Frontal cortex (tissue), 4 donors: ENCODE data around the gene MRPL33. TPM values are rescaled to one million over a fixed set of nuclear protein-coding genes. Genes with fewer than 3 reads are reported as not detected.

Experiments used
- DNase-seq, 2 donors: peaks; one replicate each; pipeline ENCODE4 v3.0.0; 2012; ENCODE audit warnings: low spot score in 2 of 2
- FAIRE-seq: peaks from 2 replicates; lab custom pipeline; 2012; peaks lifted over from hg19 to GRCh38; lab: Jason Lieb, UNC
- total RNA-seq: library from RNA; depleted of rRNA; stranded (reverse); fragments of >200 nt; gene quantifications from one replicate; pipeline ENCODE4 v1.2.3, GENCODE V29; 2014
- donor health status: control.
- donor health status: control.
- donor health status: control.

MRPL33 gene
- total RNA-seq, 1 donor from 2014 or later = 56.7 TPM

DNA sequence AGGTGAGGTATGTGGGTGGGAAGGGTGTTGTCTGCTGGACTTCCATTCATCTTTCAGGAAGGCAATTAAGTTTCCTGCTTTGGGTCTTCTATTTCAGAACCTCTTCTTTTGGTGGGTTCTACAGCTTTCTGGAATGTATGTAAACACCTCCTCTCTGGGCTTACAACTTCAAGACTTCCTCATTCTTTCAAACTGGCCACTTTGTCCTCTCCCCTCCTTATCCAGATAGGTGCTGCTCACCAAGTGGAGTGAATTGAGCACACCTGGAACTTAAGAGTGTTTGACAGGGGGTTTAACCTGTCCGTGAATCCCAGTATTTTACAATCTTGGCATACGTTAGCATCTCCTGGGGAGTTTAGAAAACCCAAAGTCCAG lies 5.2 kb upstream of the MRPL33 start:
- no peak for DNase-seq
- FAIRE-seq = no peak

DNA sequence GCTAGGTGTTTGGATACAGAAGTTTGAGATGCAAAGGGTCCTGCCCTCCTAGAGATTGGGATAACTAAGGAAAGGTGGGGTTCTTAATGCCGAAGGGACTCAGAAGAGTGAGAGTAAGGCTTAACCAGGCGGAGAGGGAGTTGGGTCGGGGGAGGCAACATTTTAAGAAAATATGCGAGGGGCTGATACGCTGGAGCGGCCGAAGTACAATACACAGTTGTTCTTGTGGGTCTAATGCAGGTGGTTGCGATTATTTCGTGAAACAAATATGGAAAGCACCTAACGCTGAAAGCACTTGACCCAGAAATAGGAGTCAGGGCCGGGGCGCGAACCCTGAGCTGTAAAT lies 344 bp upstream of the MRPL33 start:
- no peak for DNase-seq
- no peak for FAIRE-seq

DNA sequence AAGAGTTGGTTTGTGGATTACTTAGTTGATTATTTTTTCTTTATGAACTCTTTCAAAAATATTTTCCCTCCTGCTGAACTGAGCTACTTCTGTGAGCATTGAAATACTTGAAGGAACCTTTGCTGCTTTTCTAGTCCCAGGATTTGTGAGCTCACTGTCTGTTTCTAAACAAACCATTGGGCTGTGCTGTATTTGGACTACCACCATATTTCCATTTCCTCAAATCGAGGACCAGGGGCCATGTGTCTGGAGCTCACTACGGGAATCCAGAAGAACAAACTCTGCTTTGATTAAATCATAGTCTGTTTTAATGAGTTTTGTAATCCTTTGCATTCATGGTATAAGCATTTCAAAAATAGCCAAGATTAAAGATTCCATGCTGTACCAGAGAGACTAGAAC lies 1.3 kb downstream of the MRPL33 start:
- DNase-seq (no peak), FAIRE-seq (no peak)

DNA sequence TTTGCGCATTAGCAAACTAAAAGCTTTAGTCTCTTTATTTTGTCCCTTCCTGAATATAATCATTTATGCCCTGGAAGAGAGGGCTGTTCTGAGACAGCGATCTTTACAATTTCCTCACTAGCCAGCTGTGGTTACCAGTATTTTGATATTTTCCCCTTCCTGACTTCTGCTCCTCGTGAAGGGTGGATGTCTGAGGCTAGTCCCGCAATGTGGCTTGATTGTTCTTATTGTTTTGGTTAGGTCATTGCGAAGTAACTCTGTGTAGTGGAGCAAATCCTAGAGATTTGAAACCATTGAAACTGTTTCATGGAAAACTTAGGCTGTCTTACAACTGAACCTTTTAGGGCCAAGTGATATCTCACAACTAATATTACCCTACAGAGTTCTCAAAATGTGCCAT lies 2.4 kb downstream of the MRPL33 start:
- FAIRE-seq (no peak), DNase-seq (no peak)

DNA sequence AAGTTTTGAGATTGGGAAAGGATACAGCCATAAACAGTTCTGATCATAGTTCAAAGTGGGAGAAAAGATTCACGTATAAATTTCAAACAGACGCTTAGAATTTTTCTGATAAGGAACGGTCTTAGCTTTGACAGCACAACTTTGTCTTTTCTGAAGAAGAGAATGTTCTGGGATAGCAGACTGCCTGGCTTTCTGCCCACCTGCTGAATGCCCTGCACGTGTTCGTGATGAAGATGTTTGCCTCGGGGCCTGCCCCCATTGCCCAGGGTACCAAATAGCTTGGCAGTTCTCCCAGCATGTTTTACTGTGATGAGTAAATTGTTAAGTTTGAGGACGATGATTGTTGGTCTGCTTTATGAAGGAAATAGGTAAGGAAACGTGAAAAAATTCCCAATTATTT lies 4.6 kb downstream of the MRPL33 start:
- DNase-seq (no peak), FAIRE-seq (no peak)

DNA sequence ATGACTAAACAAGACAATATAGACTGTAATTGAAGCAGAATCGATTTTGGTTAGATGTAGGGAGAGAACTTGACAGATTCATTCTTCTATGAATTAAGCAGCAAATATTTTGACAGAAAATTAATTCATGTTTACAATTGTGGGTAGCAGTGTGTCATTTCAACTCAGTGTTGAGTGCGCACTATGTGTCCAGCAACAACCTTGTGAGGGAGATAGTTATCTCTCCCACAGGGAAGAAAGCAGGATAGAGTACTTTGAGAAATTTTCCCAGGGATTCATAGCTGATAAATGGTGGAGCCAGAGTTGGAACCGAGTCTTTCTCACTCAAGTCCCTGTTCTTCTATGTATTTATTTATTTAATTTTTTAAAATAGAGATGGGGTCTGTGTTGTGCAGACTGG lies 5.2 kb downstream of the MRPL33 start:
- FAIRE-seq (no peak), DNase-seq (no peak)

DNA sequence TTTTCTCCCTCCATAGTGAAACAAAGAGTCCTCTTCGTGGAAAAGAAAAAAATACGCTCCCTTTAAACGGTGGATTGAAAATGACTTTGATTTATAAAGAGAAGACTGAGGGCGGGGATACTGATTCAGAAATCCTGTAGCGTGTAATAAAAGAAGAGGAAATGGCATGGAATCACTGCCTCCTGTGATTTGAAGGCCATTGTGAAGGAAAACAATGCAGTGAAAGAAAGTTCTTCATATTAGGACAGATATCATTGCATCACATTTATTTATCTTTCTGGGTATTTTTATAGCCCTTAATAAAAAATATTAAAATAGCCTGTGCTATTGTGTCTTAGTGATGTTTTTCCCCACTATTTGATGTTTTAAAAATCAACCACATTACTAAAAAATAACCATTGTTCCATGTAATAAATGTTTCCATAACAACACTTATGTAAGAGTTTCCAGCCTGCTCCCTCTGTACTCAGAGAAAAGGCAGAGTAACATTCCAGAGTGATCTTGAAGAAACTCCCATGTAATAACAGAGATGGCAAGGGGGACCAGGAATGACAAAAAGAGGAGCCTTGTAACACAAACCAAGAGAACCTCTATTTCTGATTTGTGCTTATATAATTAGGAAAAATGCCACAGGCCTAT lies 8.0 kb downstream of the MRPL33 start:
- FAIRE-seq (no peak), DNase-seq (no peak)

DNA sequence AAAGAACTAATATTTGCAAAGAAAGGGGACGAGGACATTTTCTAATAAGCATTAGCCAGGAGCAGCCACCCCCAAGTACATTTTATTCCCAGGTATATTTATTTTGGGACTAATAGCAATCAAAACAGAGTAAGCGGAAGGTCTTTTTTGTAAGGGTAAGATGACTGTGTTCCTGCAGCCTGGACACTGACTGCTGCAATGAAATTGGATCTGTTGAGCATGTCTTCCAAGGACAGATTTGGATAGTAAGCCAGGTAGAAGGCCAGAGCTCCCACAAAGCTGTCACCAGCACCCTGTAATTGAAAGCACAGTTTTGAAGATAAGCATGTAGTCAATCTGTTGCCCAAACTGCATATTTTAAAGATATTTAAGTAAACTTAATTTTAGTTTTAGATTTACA lies 10.0 kb downstream of the MRPL33 start:
- no peak for DNase-seq
- FAIRE-seq = no peak

DNA sequence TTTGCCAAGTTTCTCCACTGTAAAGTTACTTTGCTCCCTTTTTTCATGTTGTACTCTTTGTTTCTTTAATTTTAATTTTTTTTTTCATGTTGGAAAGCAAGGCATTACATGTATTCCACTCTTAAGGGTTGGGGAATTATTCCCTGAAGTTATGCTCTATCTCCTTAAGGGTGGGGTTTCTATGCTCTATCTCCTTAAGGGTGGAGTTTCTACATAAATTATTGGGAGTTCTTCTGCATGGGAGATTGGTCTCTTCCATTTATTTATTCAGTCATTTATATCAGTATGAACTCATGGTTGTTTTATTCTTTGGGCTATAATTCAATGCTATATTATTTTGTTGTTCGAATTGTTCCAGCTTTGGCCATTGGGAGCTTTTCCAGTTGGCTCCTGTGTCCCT lies 11.2 kb downstream of the MRPL33 start:
- no peak for FAIRE-seq
- no peak for DNase-seq

DNA sequence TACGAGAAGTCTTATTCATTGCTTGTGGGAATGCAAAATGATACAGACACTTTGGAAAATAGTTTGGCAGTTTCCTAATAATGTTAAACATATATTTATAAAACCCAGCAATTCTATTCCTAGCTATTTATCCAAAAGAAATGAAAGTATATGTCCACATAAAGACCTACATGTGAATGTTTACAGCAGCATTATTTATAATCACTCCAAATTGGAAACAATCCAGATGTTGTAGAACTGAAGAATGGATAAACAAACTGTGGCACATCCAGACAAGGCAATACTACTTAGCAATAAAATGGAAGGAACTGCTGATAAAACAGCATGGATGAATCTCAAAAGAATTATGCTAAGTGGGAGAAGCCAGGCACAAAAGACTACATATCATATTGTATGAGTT lies 19.3 kb downstream of the MRPL33 start:
- DNase-seq (no peak), FAIRE-seq (no peak)

DNA sequence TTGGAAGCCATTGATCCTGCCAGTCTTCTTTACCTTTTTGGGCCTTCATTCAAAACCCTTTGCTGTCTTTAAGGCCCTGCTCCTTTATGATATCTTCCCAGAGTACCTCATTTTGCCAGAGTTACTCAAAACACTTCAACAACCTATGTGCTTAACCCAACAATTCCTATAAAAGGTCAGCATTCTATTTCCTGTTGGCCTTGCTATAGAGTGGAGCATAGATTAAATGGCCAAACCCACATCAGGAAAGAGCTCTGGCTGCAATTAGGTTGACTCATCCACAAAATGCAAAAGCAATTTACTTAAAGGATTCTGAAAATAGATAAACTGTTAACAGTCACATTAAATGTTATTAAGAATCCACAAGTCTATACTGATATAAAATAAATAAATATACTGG lies 21.2 kb downstream of the MRPL33 start:
- no peak for FAIRE-seq
- no peak for DNase-seq

DNA sequence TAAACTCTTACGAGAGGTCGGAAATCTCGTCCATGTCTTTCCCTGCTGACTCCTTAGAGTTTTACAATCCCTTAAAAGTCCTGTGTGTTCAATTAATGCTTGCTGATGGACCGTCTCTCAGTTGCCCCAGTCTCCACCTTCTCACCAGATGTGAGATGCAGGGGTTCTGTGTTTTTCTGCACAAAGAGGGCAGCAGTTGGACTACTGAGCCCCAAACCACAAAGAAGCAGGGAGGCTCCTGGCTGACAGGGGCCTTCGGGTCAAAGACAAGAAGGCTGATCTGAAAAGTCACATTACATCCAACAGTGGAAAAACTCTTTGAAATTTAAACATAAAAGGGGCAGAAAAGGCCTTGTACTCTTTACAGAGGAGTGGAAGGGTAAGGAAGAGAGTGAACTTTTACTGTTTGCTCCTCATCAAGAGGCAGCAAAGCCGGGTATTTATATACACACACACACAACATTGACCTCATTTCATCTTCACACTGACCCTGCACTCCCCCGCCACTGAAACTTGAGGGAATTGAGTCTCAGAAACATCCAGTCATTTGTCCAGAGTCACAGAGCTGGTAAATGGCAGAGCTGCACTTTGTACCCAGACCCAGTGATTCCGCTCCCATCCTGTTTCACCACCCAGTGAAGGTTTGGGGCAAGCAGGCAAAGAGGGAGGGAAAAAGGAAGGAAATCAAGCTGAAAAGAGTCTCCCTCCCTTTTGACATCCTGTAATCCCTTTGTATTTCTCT lies 23.7 kb downstream of the MRPL33 start:
- no peak for DNase-seq
- FAIRE-seq = no peak

DNA sequence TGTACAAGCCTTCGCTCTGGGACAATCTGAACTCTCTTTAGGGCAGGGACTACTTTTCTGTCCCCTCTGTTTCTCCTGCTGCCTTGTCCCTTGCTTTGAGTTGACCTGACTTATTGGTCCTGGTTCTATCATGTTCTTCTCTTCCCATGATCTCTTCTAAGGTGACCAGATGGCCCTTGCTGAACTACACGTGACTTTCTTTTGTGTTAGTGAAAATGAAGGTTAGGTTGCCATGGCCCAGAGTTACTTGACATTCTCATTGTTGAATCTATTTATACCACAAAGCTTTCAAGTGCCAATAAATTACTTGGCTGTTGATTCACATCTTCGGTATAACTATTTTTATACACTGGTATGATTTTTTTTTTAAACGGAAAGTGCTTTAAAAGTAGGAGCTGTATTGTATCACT lies 24.4 kb downstream of the MRPL33 start:
- no peak for FAIRE-seq
- no peak for DNase-seq

DNA sequence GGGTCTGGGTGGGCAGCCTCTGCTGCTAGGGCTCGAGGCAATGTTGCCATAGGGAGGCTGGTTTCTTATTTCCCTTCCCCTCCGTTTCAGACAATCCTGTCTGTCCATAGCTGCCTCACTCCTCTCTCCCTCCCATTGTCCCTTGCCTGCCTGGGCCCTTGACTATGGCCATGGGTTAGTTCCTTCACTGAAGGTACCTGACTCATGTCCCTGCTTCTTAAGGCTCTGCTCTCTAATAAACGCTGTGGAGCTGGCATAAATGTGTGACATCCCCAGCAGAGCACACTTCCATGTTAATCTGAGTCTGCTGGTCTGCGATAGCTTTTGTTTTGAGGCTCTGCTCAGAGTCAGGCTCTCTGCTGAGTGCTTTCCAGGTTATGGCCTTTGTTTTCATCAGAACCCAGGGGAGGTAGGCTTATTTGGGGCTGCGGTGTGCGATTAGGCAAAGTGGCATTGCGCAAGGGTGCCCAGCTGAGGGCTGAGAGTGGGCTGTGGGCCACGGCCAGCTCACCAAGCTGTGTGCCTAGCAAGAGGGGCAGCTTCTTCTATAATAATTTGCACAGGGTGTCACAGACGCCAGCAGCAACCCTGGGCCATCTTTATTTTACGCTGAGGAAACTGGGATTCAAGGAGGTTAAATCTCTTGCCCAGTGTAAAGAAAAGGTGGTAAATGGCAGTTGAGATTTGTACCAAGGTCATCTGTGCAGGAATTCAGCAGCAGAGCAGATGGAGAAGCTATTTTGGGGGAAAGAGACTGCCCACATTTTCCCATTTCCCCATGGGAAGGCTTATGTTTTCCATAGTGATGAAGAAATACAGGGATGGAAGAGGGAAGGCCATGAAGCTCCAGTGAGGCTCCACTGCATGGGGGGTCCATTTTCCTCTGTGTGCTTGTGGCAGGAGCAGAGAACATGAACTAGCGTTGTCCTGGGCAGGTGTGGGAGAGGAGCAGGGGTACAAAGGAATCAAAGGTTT lies 25.6 kb downstream of the MRPL33 start:
- DNase-seq (no peak), FAIRE-seq (no peak)

DNA sequence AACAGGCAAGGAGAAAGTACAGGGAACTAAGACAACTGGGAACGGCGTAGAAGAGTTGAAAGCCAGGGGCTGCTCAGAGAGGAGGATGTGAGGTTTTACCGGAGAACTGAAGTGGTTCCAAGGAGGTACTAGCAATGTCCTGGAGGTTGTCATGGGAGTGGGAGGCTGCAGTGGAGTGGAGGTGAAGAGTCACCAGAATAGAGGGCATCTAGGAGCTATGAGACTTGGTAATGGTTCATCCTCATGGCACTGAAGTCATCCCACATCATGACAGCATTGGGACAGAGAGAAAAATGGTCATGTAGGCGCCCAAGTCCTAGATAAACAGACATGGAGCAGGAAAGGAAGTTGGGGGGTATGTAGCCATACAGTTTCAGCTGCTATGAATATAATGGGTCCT lies 26.3 kb downstream of the MRPL33 start:
- no peak for FAIRE-seq

DNA sequence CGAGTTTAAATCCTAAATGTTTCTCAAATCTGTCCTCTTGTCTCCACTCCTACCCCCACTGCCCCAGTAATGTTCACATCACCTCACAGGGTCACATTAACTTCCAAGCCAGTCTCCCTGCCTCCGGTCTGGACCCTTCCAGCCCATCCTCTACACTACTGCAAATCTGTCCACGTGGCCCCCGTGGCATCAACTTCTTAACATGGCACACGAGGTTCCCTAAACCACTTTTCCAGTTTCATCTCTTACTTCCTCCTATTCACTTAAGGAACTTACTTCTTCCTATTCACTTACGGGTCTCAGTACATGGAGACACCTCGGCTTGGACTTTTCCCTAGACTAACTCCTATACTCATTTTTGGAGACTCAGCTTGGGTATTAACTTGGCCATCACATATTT lies 27.0 kb downstream of the MRPL33 start:
- DNase-seq (no peak), FAIRE-seq (no peak)

More for the DNA sequence above, 26.3 kb downstream of the MRPL33 start:
- DNase-seq = no peak

DNA sequence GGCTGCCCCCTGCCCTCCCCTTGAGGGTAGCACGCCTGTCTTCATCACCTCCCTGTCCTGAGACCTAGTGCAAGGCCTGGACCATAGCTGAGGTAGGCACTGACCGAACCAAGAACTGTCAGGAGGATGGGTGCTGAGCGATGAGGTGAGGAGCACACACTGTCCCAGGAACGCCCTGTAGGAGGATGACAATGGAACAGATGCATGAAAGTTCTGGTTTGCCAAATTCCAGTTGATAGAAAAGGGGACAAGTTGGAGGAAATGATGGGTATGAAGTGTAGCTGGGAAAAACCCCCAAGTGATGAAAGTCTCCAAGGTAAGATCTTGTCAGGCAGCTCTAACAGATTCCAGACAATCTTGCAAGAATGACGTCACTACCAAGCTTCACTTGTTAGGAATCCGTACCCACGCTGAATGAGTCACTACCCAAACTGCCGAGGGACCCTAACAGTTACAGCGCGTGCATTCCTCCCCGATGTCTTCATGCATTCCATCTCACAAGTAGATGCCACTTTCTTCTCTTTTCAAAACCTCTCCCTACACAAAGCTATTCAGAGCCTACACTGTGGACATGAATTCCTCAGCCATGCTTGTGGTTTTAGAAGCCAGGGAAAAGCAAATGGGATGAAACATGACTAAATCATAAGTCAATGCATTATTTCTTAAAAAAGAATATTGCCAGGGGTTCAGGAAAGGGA lies 27.6 kb downstream of the MRPL33 start:
- no peak for DNase-seq
- no peak for FAIRE-seq

DNA sequence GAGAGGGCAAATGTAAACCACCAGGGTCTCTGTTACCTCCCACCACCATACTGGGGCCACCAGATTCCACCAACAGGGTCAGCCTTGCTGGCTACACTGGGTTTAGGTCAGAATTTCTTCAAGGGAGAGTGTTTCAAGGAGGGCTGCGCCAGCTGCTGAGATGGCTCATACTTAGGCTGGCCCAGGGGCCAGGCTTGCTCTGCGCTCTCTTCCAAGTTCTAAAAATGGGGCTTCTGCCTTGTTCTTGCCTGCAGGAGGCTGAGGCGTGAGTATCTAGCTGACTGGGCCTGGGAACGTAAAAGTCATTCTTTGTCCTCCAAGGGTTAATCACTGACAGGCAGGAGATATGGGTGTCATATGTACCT lies 28.1 kb downstream of the MRPL33 start:
- no peak for FAIRE-seq

DNA sequence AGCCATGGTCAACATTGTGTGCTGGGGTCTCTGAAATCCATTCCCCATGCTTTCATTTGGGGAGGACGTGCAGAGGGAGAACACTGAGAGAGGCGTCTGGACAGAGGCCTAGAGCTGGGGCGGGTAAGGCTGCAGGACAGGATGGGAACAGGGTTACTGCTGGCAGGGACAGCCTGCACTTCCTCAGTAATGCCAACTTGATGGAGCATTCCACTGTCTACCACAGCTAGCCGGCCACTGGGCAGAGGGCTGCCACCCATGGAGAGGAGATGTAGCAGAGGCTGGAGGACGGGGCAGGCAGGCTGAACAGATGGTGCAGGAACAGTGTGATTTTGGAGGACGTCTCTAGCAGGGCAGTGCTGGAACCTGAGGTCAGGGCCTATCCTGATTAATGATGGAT lies 29.3 kb downstream of the MRPL33 start:
- DNase-seq (no peak), FAIRE-seq (no peak)

More for the DNA sequence above, 28.1 kb downstream of the MRPL33 start:
- no peak for DNase-seq

DNA sequence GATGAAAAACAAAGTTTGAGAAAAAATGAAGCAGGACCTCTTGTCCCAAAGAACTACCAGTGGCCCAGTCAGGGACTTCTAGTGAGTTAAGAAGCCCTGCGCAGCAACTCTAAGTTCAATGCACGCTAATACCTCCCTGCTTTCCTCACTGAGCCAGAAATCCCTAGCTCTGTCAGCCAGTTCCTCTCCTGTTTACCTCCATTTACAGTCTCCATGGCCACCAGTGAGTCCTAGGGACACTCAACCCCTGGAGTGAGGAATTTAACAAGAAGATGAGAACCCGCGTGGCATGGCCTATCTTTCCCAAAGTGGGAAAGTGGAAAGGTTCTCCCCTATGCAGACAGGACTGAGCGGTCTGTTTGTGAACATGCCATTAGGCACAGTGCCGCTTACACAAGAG lies 31.0 kb downstream of the MRPL33 start:
- DNase-seq = no peak
- no peak for FAIRE-seq
